CD14-positive monocyte (primary cell): ENCODE results near the gene EAF2. TPM values are rescaled to one million over a fixed set of nuclear protein-coding genes. Genes with fewer than 3 reads are reported as not detected.

ENCODE experiments used
- DNase-seq, 3 donors: peaks; one replicate each; pipeline ENCODE4 v3.0.0-alpha.2; 2011 to 2022
- H2AFZ ChIP-seq: 2 replicates; pipeline ENCODE4 v1.6.0; 2012; ENCODE audit warnings: mild to moderate bottlenecking, low read depth, low read length, inconsistent platforms; ENCODE audit not compliant: insufficient read depth, poor library complexity, severe bottlenecking
- H3K27ac ChIP-seq, 2 donors: 1 replicate in 1 of 2; 2 replicates in 1 of 2; pipeline ENCODE4 v1.5.1; 2012 to 2013; ENCODE audit warnings: low read length in 2 of 2, control low read depth in 1 of 2, inconsistent platforms in 1 of 2, low read depth in 1 of 2, mild to moderate bottlenecking in 1 of 2
- H3K27me3 ChIP-seq, 2 donors: one replicate each; pipeline versions ENCODE4 v1.6.0 to v1.6.1; 2011 to 2013; ENCODE audit warnings: low read length in 2 of 2; ENCODE audit not compliant: control insufficient read depth in 2 of 2, insufficient read depth in 2 of 2
- H3K36me3 ChIP-seq, 2 donors: replicated peaks in 1 of 2; 1 replicate in 1 of 2; 2 replicates in 1 of 2; pipeline versions ENCODE4 v1.5.1 to v1.6.1; 2012 to 2013; ENCODE audit warnings: low read length in 2 of 2, control low read depth in 1 of 2, inconsistent platforms in 1 of 2, mild to moderate bottlenecking in 1 of 2; ENCODE audit not compliant: insufficient read depth in 2 of 2, control insufficient read depth in 1 of 2
- H3K4me1 ChIP-seq, 2 donors: 1 replicate in 1 of 2; 2 replicates in 1 of 2; pipeline versions ENCODE4 v1.5.1 to v1.6.1; 2012 to 2013; ENCODE audit warnings: low read length in 2 of 2, control low read depth in 1 of 2, inconsistent platforms in 1 of 2, mild to moderate bottlenecking in 1 of 2, moderate library complexity in 1 of 2; ENCODE audit not compliant: insufficient read depth in 2 of 2, control insufficient read depth in 1 of 2
- H3K4me2 ChIP-seq: replicated peaks from 2 replicates; pipeline ENCODE3; 2012; ENCODE audit warnings: low read length, moderate library complexity, mild to moderate bottlenecking; ENCODE audit not compliant: poor library complexity, severe bottlenecking; ENCODE audit errors: extremely low read depth
- H3K4me3 ChIP-seq, 3 experiments: fragments of 200-600 bp in 1 of 3; sonication (generic) in 1 of 3; replicated peaks in 1 of 3; 1 replicate in 2 of 3; 2 replicates in 1 of 3; pipeline ENCODE4 v1.5.1; 2011 to 2013; ENCODE audit warnings: low read length in 3 of 3, mild to moderate bottlenecking in 3 of 3, control low read depth in 2 of 3, low read depth in 2 of 3, inconsistent platforms in 1 of 3, moderate library complexity in 1 of 3
- H3K79me2 ChIP-seq: 2 replicates; pipeline ENCODE4 v1.6.0; 2012; ENCODE audit warnings: mild to moderate bottlenecking, control low read depth, inconsistent platforms, low read length, moderate library complexity; ENCODE audit not compliant: insufficient read depth
- H3K9ac ChIP-seq: 2 replicates; pipeline ENCODE4 v1.6.0; 2017; ENCODE audit warnings: low read length, mild to moderate bottlenecking; ENCODE audit not compliant: insufficient read depth, poor library complexity, severe bottlenecking
- H3K9me3 ChIP-seq, 2 donors: replicated peaks in 1 of 2; 1 replicate in 1 of 2; 2 replicates in 1 of 2; pipeline versions ENCODE4 v1.5.1 to v1.6.1; 2012 to 2013; ENCODE audit warnings: low read length in 2 of 2, control low read depth in 1 of 2; ENCODE audit not compliant: control insufficient read depth in 1 of 2, insufficient read depth in 1 of 2
- H4K20me1 ChIP-seq: 2 replicates; pipeline ENCODE4 v1.6.0; 2012; ENCODE audit warnings: mild to moderate bottlenecking, low read length, control low read depth, moderate library complexity; ENCODE audit not compliant: insufficient read depth
- H3K27ac Mint-ChIP-seq, 7 donors: one replicate each; pipeline ENCODE4 v1.8.0; 2020; ENCODE audit warnings: mild to moderate bottlenecking in 7 of 7, mixed read lengths in 7 of 7, moderate library complexity in 6 of 7, inconsistent platforms in 2 of 7
- H3K27me3 Mint-ChIP-seq, 3 donors: one replicate each; pipeline ENCODE4 v1.8.0; 2021 to 2022; ENCODE audit warnings: low read depth in 3 of 3, mild to moderate bottlenecking in 3 of 3, mixed read lengths in 3 of 3, moderate library complexity in 3 of 3, inconsistent platforms in 1 of 3
- H3K36me3 Mint-ChIP-seq, 2 donors: one replicate each; pipeline ENCODE4 v1.8.0; 2020; ENCODE audit warnings: mixed read lengths in 2 of 2, inconsistent platforms in 1 of 2, mild to moderate bottlenecking in 1 of 2
- H3K4me1 Mint-ChIP-seq: one replicate; pipeline ENCODE4 v1.8.0; 2020; ENCODE audit warnings: mild to moderate bottlenecking, mixed read lengths
- H3K4me3 Mint-ChIP-seq, 2 donors: one replicate each; pipeline ENCODE4 v1.8.0; 2020; ENCODE audit warnings: mild to moderate bottlenecking in 2 of 2, mixed read lengths in 2 of 2, moderate library complexity in 1 of 2
- H3K9me3 Mint-ChIP-seq, 7 donors: one replicate each; pipeline ENCODE4 v1.8.0; 2020 to 2022; ENCODE audit warnings: mixed read lengths in 7 of 7, mild to moderate bottlenecking in 6 of 7, moderate library complexity in 6 of 7, inconsistent platforms in 2 of 7
- WGBS: methylation state at CpG from one replicate; pipeline ENCODE4 v1.1.5; 2013; ENCODE audit warnings: missing lambda C conversion rate; ENCODE audit not compliant: insufficient coverage; 5-methylcytosine and 5-hydroxymethylcytosine counted together
- intact Hi-C, 2 donors: fragments of 100-400 bp; cut with micrococcal nuclease; formaldehyde crosslinking; loops; one replicate each; pipeline versions ENCODE4 v1.15.0 to v1.15.1; 2023
- polyA plus RNA-seq, 3 donors: library from polyadenylated mRNA; depleted of rRNA in 1 of 3; unstranded in 2 of 3; stranded (reverse) in 1 of 3; fragments of 300-500 nt in 2 of 3; fragments of >200 nt in 1 of 3; fragmentation: Illumina TruSeq in 2 of 3; gene quantifications; 1 replicate in 2 of 3; 2 replicates in 1 of 3; pipeline ENCODE4 v1.2.3, GENCODE V29; 2012 to 2021
- TF ChIP-seq, protein P1 (sequence below): fragments of 200-600 bp; IDR thresholded peaks from one replicate; pipeline ENCODE4 v1.8.0; 2022; ENCODE audit warnings: antibody characterized with exemption, mild to moderate bottlenecking

EAF2 gene
- polyA plus RNA-seq, 3 donors = 31.5 to 91.6 (median 75.7) TPM

- Histone ChIP-seq H3K79me2 (no peaks in the 10 kb centered on the region), H4K20me1 (no peaks in the 10 kb centered on the region), H3K9me3 (no peaks in the 10 kb centered on the region), H3K4me2 (no peak overlapping the region), H3K4me3 (no peak overlapping the region), H3K4me1 (no peaks in the 10 kb centered on the region), H2AFZ (no peak overlapping the region), H3K36me3 (peaks cover 54 to 88% of the 10 kb centered on the region in 2 donors), H3K9ac (no peak overlapping the region), H3K27ac (no peak overlapping the region), H3K27me3 (no peaks in the 10 kb centered on the region)
- Mint-ChIP-seq H3K4me3 (no peak overlapping the region), H3K36me3 (peaks cover 45 to 60% of the 10 kb centered on the region in 2 donors), H3K27me3 (no peaks in the 10 kb centered on the region), H3K4me1 (no peaks in the 10 kb centered on the region), H3K9me3 (peaks cover 0 to 3% (median 0%) of the 10 kb centered on the region in 7 donors), H3K27ac (peak overlapping the region in 1 of 7 donors; percentile 26)
- no peak for DNase-seq
- WGBS = no CpG with 5 or more reads among the region's 3 CpGs
- intact Hi-C loops = no loop called here
- TF ChIP-seq, protein P1, sequence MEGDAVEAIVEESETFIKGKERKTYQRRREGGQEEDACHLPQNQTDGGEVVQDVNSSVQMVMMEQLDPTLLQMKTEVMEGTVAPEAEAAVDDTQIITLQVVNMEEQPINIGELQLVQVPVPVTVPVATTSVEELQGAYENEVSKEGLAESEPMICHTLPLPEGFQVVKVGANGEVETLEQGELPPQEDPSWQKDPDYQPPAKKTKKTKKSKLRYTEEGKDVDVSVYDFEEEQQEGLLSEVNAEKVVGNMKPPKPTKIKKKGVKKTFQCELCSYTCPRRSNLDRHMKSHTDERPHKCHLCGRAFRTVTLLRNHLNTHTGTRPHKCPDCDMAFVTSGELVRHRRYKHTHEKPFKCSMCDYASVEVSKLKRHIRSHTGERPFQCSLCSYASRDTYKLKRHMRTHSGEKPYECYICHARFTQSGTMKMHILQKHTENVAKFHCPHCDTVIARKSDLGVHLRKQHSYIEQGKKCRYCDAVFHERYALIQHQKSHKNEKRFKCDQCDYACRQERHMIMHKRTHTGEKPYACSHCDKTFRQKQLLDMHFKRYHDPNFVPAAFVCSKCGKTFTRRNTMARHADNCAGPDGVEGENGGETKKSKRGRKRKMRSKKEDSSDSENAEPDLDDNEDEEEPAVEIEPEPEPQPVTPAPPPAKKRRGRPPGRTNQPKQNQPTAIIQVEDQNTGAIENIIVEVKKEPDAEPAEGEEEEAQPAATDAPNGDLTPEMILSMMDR = no peak
These were observed 41.9 kb upstream of the EAF2 start for GRCh38 chr3:121793078-121793477.

DNA sequence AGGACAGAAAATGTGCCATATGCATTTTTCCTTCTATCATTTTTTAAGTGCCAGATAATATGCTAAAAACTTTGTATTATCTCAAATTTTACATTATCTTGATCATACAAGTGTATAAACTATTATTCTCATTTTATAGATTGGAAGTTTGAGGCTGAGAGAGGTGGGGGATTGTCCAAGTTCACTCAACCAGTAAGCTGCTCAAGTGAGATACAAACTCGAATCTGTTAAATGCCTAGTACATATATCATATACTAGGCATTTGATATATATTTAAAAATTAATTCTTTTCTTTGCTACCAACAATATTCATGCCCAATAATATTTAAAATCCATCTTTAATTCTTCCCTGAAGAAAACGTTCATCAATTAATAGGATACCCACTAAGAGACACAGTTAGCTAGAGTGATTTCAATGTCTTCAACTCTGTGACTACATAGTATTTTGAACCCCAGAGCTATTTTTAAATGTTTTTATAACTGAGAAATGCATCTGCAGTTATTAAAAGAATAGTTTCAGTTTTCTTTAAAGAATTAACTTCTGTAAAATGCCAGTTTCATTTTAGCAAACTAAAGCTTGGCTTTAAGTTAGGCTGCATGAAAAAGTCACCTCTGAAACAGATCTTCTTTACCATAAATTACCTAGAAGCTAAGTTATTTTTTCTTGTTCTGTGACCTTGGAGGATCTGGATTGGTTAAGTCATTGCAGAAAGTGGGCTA, 40.6 kb upstream of the EAF2 start:
- Histone ChIP-seq H2AFZ (no peak overlapping the region), H3K9me3 (no peaks in the 10 kb centered on the region), H3K4me2 (no peak overlapping the region), H3K27ac (no peak overlapping the region), H3K36me3 (peaks cover 42 to 87% of the 10 kb centered on the region in 2 donors), H3K27me3 (no peaks in the 10 kb centered on the region), H4K20me1 (no peaks in the 10 kb centered on the region), H3K4me1 (no peaks in the 10 kb centered on the region), H3K79me2 (no peaks in the 10 kb centered on the region), H3K9ac (no peak overlapping the region), H3K4me3 (no peak overlapping the region)
- DNase-seq = no peak
- Mint-ChIP-seq H3K27ac (peak overlapping the region in 1 of 7 donors; percentile 21), H3K27me3 (no peaks in the 10 kb centered on the region), H3K36me3 (peaks cover 36 to 46% of the 10 kb centered on the region in 2 donors), H3K9me3 (peaks cover 0 to 3% (median 0%) of the 10 kb centered on the region in 7 donors), H3K4me3 (no peak overlapping the region), H3K4me1 (no peaks in the 10 kb centered on the region)
- no CpG with 5 or more reads among the region's 2 CpGs for WGBS
- TF ChIP-seq, protein P1 = no peak
- intact Hi-C loops = no loop called here
